H9 (cell line): ENCODE measurements around the gene MPC1. TPM values are rescaled to one million over a fixed set of nuclear protein-coding genes. Genes with fewer than 3 reads are reported as not detected.
A peak's percentile ranks its signal among the peaks of the same experiment; 100 is the strongest.

Experiments
- DNase-seq: peaks from one replicate; pipeline ENCODE4 v3.0.0-alpha.2; 2017
- H2AFZ ChIP-seq: one replicate; pipeline ENCODE4 v1.6.1; 2013; ENCODE audit warnings: mild to moderate bottlenecking, low read length, control low read depth, moderate library complexity
- H2AK5ac ChIP-seq: 2 replicates; pipeline ENCODE4 v1.6.1; 2013; ENCODE audit warnings: low read length, control low read depth, mixed read lengths; ENCODE audit not compliant: insufficient read length
- H2BK120ac ChIP-seq: one replicate; pipeline ENCODE4 v1.6.1; 2013; ENCODE audit warnings: low read depth, mild to moderate bottlenecking, low read length, control low read depth, inconsistent platforms; ENCODE audit not compliant: poor library complexity, severe bottlenecking
- H2BK12ac ChIP-seq: 2 replicates; pipeline ENCODE4 v1.6.1; 2013; ENCODE audit warnings: low read length, control low read depth, mixed read lengths, low read depth; ENCODE audit not compliant: insufficient read length
- H2BK15ac ChIP-seq: 2 replicates; pipeline ENCODE4 v1.6.1; 2013; ENCODE audit warnings: low read depth, low read length, control low read depth
- H2BK20ac ChIP-seq: one replicate; pipeline ENCODE4 v1.6.1; 2013; ENCODE audit warnings: low read depth, mild to moderate bottlenecking, low read length, control low read depth, inconsistent platforms; ENCODE audit not compliant: poor library complexity, severe bottlenecking
- H2BK5ac ChIP-seq: 2 replicates; pipeline ENCODE4 v1.6.1; 2013; ENCODE audit warnings: low read length, control low read depth, mixed read lengths; ENCODE audit not compliant: insufficient read length
- H3K14ac ChIP-seq: 2 replicates; pipeline ENCODE4 v1.6.1; 2013; ENCODE audit warnings: low read length, control low read depth; ENCODE audit not compliant: insufficient read depth
- H3K18ac ChIP-seq: 2 replicates; pipeline ENCODE4 v1.6.1; 2013; ENCODE audit warnings: low read depth, mild to moderate bottlenecking, mixed read lengths, low read length, control low read depth; ENCODE audit not compliant: insufficient read length
- H3K23ac ChIP-seq: 2 replicates; pipeline ENCODE4 v1.6.1; 2013; ENCODE audit warnings: low read length, control low read depth, mixed read lengths, low read depth; ENCODE audit not compliant: insufficient read length
- H3K23me2 ChIP-seq: 2 replicates; pipeline ENCODE4 v1.6.1; 2013; ENCODE audit warnings: low read depth, mild to moderate bottlenecking, mixed read lengths, low read length, control low read depth; ENCODE audit not compliant: insufficient read length, poor library complexity, severe bottlenecking
- H3K27ac ChIP-seq: 2 replicates; pipeline ENCODE4 v1.5.1; 2013; ENCODE audit warnings: low read length, control low read depth, mixed read lengths, low read depth; ENCODE audit not compliant: insufficient read length
- H3K27me3 ChIP-seq: 2 replicates; pipeline ENCODE4 v1.6.1; 2013; ENCODE audit warnings: low read length, control low read depth, inconsistent platforms; ENCODE audit not compliant: insufficient read depth
- H3K4ac ChIP-seq: 2 replicates; pipeline ENCODE4 v1.6.1; 2013; ENCODE audit warnings: low read depth, mild to moderate bottlenecking, control low read depth, inconsistent platforms, low read length, moderate library complexity
- H3K4me1 ChIP-seq: 2 replicates; pipeline ENCODE4 v1.6.1; 2013; ENCODE audit warnings: low read length, control low read depth, inconsistent platforms; ENCODE audit not compliant: insufficient read depth
- H3K4me2 ChIP-seq: 2 replicates; pipeline ENCODE4 v1.6.1; 2013; ENCODE audit warnings: low read length, control low read depth, mixed read lengths; ENCODE audit not compliant: insufficient read length, insufficient read depth
- H3K56ac ChIP-seq: 2 replicates; pipeline ENCODE4 v1.6.1; 2013; ENCODE audit warnings: low read depth, mild to moderate bottlenecking, mixed read lengths, low read length, control low read depth; ENCODE audit not compliant: insufficient read length
- H3K79me1 ChIP-seq: 2 replicates; pipeline ENCODE4 v1.6.1; 2013; ENCODE audit warnings: low read depth, mild to moderate bottlenecking, moderate library complexity, low read length, control low read depth, inconsistent platforms; ENCODE audit not compliant: insufficient read depth, poor library complexity, severe bottlenecking
- H3K79me2 ChIP-seq: 2 replicates; pipeline ENCODE4 v1.6.1; 2013; ENCODE audit warnings: low read length, control low read depth, inconsistent platforms; ENCODE audit not compliant: insufficient read depth
- H3K9ac ChIP-seq: 2 replicates; pipeline ENCODE4 v1.6.1; 2013; ENCODE audit warnings: low read length, control low read depth, mixed read lengths; ENCODE audit not compliant: insufficient read length; ENCODE audit errors: extremely low read depth
- H3K9me3 ChIP-seq: one replicate; pipeline ENCODE4 v1.6.1; 2013; ENCODE audit warnings: low read depth, low read length, inconsistent platforms; ENCODE audit not compliant: control insufficient read depth
- H3T11ph ChIP-seq: one replicate; pipeline ENCODE4 v1.6.1; 2013; ENCODE audit warnings: mild to moderate bottlenecking, low read length, control low read depth, inconsistent platforms
- H4K20me1 ChIP-seq: one replicate; pipeline ENCODE4 v1.6.1; 2013; ENCODE audit not compliant: control insufficient read depth, insufficient read length, insufficient read depth
- H4K5ac ChIP-seq: 2 replicates; pipeline ENCODE4 v1.6.1; 2013; ENCODE audit warnings: low read depth, mild to moderate bottlenecking, mixed read lengths, low read length, control low read depth; ENCODE audit not compliant: insufficient read length
- H4K8ac ChIP-seq: replicated peaks from 2 replicates; pipeline ENCODE4 v1.6.1; 2013; ENCODE audit warnings: low read length, control low read depth, mixed read lengths, low read depth; ENCODE audit not compliant: insufficient read length
- H4K91ac ChIP-seq: 2 replicates; pipeline ENCODE4 v1.6.1; 2013; ENCODE audit warnings: low read depth, mild to moderate bottlenecking, moderate library complexity, mixed read lengths, low read length, control low read depth; ENCODE audit not compliant: insufficient read length
- H3K27ac Mint-ChIP-seq, 3 experiments: 2 replicates in 2 of 3; 3 replicates in 1 of 3; pipeline ENCODE4 v1.8.0; 2020 to 2021; ENCODE audit warnings: mixed read lengths in 3 of 3, mild to moderate bottlenecking in 1 of 3, moderate library complexity in 1 of 3
- H3K27me3 Mint-ChIP-seq: 2 replicates; pipeline ENCODE4 v1.8.0; 2021; ENCODE audit warnings: low read depth, mild to moderate bottlenecking, moderate library complexity, mixed read lengths
- H3K36me3 Mint-ChIP-seq, 3 experiments: 2 replicates in 2 of 3; 3 replicates in 1 of 3; pipeline ENCODE4 v1.8.0; 2020 to 2021; ENCODE audit warnings: low read depth in 3 of 3, mixed read lengths in 3 of 3; ENCODE audit not compliant: insufficient read depth in 1 of 3
- H3K4me1 Mint-ChIP-seq, 2 experiments: 2 replicates each; pipeline ENCODE4 v1.8.0; 2020; ENCODE audit warnings: mixed read lengths in 2 of 2
- H3K4me3 Mint-ChIP-seq, 2 experiments: 2 replicates in 1 of 2; 3 replicates in 1 of 2; pipeline ENCODE4 v1.8.0; 2020 to 2021; ENCODE audit warnings: mild to moderate bottlenecking in 2 of 2, mixed read lengths in 2 of 2, moderate library complexity in 1 of 2
- H3K9me3 Mint-ChIP-seq, 2 experiments: 2 replicates in 1 of 2; 3 replicates in 1 of 2; pipeline ENCODE4 v1.8.0; 2020; ENCODE audit warnings: mild to moderate bottlenecking in 2 of 2, mixed read lengths in 2 of 2, moderate library complexity in 1 of 2
- CTCF ChIP-seq: fragments of 200-600 bp; sonication (generic); conservative IDR thresholded peaks from 3 replicates; pipeline ENCODE4 v1.8.0; 2021; ENCODE audit warnings: antibody characterized with exemption, mild to moderate bottlenecking
- WGBS: extraction: QIAGEN DNeasy Blood & Tissue Kit; methylation state at CpG from one replicate; pipeline ENCODE4 v1.1.7; 2013; ENCODE audit warnings: missing lambda C conversion rate, low lambda C conversion rate, mixed read lengths; ENCODE audit not compliant: insufficient read length; ENCODE audit errors: extremely low coverage; 5-methylcytosine and 5-hydroxymethylcytosine counted together
- total RNA-seq: library from RNA; stranded (reverse); gene quantifications from 2 replicates; pipeline ENCODE4 v1.2.1, GENCODE V29; 2021

MPC1 gene
- total RNA-seq, 1 experiment from 2014 or later: 10.0 TPM

- H4K91ac ChIP-seq: no peak overlapping the region
- H3K4me3 Mint-ChIP-seq: peak overlapping the region in 1 of 2 experiments; percentile 51; a peak in 2 of 5 replicates
- H3K9me3 Mint-ChIP-seq: no peaks in the 10 kb centered on the region
- no peak overlapping the region for H2AFZ ChIP-seq
- no CpG with 5 or more reads among the region's 11 CpGs for WGBS
- H3K14ac ChIP-seq: no peak overlapping the region
- no peak overlapping the region for H2BK12ac ChIP-seq
- no peaks in the 10 kb centered on the region for H4K20me1 ChIP-seq
- no peak overlapping the region for H4K8ac ChIP-seq
- no peak overlapping the region for H3K9ac ChIP-seq
- H3K4ac ChIP-seq: no peak overlapping the region
- H3K27me3 ChIP-seq: no peaks in the 10 kb centered on the region
- H3K27ac ChIP-seq: no peak overlapping the region
- peak; percentile 97 for DNase-seq
- peak; percentile 61 for TF ChIP-seq CTCF
- H3K4me1 Mint-ChIP-seq: peaks cover 24 to 28% of the 10 kb centered on the region in 2 experiments
- no peaks in the 10 kb centered on the region for H3K27me3 Mint-ChIP-seq
- peaks cover 7% of the 10 kb centered on the region for H3K79me1 ChIP-seq
- no peak overlapping the region; a peak in 2 of 7 replicates for H3K27ac Mint-ChIP-seq
- H3K23ac ChIP-seq: no peak overlapping the region
- H2BK15ac ChIP-seq: no peak overlapping the region
- no peak overlapping the region for H3T11ph ChIP-seq
- peak overlapping the region; percentile 5 for H3K4me2 ChIP-seq
- H3K18ac ChIP-seq: no peak overlapping the region
- no peak overlapping the region for H2BK5ac ChIP-seq
- H3K56ac ChIP-seq: no peak overlapping the region
- H3K4me1 ChIP-seq: no peaks in the 10 kb centered on the region
- no peak overlapping the region for H4K5ac ChIP-seq
- H3K23me2 ChIP-seq: no peaks in the 10 kb centered on the region
- peaks cover 27% of the 10 kb centered on the region; the same call in 1 of the 2 replicates for H3K79me2 ChIP-seq
- H3K36me3 Mint-ChIP-seq: peaks cover 22 to 37% (median 32%) of the 10 kb centered on the region in 3 experiments; a peak in 6 of 7 replicates
- H3K9me3 ChIP-seq: no peaks in the 10 kb centered on the region
- H2AK5ac ChIP-seq: no peak overlapping the region
- no peak overlapping the region for H2BK20ac ChIP-seq
- no peak overlapping the region for H2BK120ac ChIP-seq
Observed at GRCh38 chr6:166330612-166331011, 52.1 kb downstream of the MPC1 start.
